ENCODE measurements around the gene SMIM9. TPM values are rescaled to one million over a fixed set of nuclear protein-coding genes. Genes with fewer than 3 reads are reported as not detected.

The SMIM9 gene
- total RNA-seq, 1 experiment from 2014 or later = not detected

- intact Hi-C loops (cut with micrococcal nuclease) = no loop called here
- H3K36me3 ChIP-seq (ENCODE audit: control insufficient read depth in 1 of 2, insufficient read depth in 2 of 2, low read length in 2 of 2) = no peaks in the 10 kb centered on the region
- H3K79me2 ChIP-seq (ENCODE audit: insufficient read depth, low read length) = no peaks in the 10 kb centered on the region
- no peaks in the 10 kb centered on the region for H4K20me1 ChIP-seq (ENCODE audit: insufficient read depth)
- BruUV-seq (replicated peaks) = TSS peak; percentile 46
- no peaks in the 10 kb centered on the region for H3K27me3 ChIP-seq (ENCODE audit: insufficient read depth, low read length)
- H3K4me1 ChIP-seq (ENCODE audit: control insufficient read depth in 1 of 2, insufficient read depth in 2 of 2, low read length in 2 of 2) = peaks cover 3 to 14% of the 10 kb centered on the region in 2 experiments; a peak in 1 of 4 replicates
- ChIA-PET RAD21 (ENCODE audit: low non-redundant PET in 1 of 2, low total read pairs in 2 of 2, uncharacterized antibody in 2 of 2, unreplicated experiment in 2 of 2) (interaction anchor here in 1 of 2 experiments (0.7 kb wide), 1 partner anchor 9 kb away, joined by 3 read pairs; no protein-coding TSS in a partner anchor), CTCF (no interaction called here), POLR2A (interaction anchor here (1.7 kb wide), 1 partner anchor 9 kb away, joined by 3 read pairs; no protein-coding TSS in a partner anchor)
- no peak for TF ChIP-seq EGR1 (IDR thresholded peaks at IDR 0.05; ENCODE audit: low read depth)
- TF ChIP-seq RAD21 (IDR thresholded peaks at IDR 0.05; ENCODE audit: low read depth) = no peak
- TF ChIP-seq ATF3 (IDR thresholded peaks at IDR 0.05) = no peak
- TF ChIP-seq ZBTB33 (IDR thresholded peaks at IDR 0.05; ENCODE audit: extremely low read depth, insufficient replicate concordance, low read length) = no peak
- TF ChIP-seq ELF1 (IDR thresholded peaks at IDR 0.05; ENCODE audit: borderline replicate concordance, low read depth) = no peak
- TF ChIP-seq ZFX (IDR thresholded peaks at IDR 0.05) = no peak
- TF ChIP-seq CBX3 (IDR thresholded peaks at IDR 0.05; ENCODE audit: low read depth) = no peak
- no peak for TF ChIP-seq SIN3A (IDR thresholded peaks at IDR 0.05; ENCODE audit: low read depth)
- no peak for TF ChIP-seq MAX (IDR thresholded peaks at IDR 0.05)
- TF ChIP-seq POLR2AphosphoS5 (IDR thresholded peaks at IDR 0.05; ENCODE audit: low read depth, low read length) = no peak
- TF ChIP-seq FOSL1 (IDR thresholded peaks at IDR 0.05; ENCODE audit: low read depth) = no peak
- TF ChIP-seq EZH2 (IDR thresholded peaks at IDR 0.05) = no peak
- no peak for TF ChIP-seq POLR2A (IDR thresholded peaks at IDR 0.05; ENCODE audit: borderline replicate concordance, extremely low read depth, insufficient read depth, insufficient read length)
- TF ChIP-seq JUND (IDR thresholded peaks at IDR 0.05) = no peak
- no peak for TF ChIP-seq REST (IDR thresholded peaks at IDR 0.05; ENCODE audit: low read depth)
- no peak for TF ChIP-seq EZH2phosphoT487 (IDR thresholded peaks at IDR 0.05; ENCODE audit: borderline replicate concordance)
- TF ChIP-seq SRF (IDR thresholded peaks at IDR 0.05; ENCODE audit: low read depth) = no peak
- TF ChIP-seq CTCF (IDR thresholded peaks at IDR 0.05 in 2 of 3, conservative IDR thresholded peaks at IDR 0.05 in 1 of 3; ENCODE audit: borderline replicate concordance in 1 of 3, insufficient read depth in 1 of 3, low read depth in 2 of 3, low read length in 2 of 3) = no peak
- no peak for TF ChIP-seq ZNF274 (IDR thresholded peaks at IDR 0.05; ENCODE audit: low read depth, low read length)
- H3K4me3 ChIP-seq (replicated peaks in 1 of 2; ENCODE audit: low read depth in 1 of 2, low read length in 2 of 2) = peak overlapping the region; percentile 44 to 62
- H3K27ac ChIP-seq (ENCODE audit: low read depth, low read length) = no peak overlapping the region
- no peaks in the 10 kb centered on the region for H3K9me2 ChIP-seq (ENCODE audit: insufficient read depth)
- no peaks in the 10 kb centered on the region for H3K9me3 ChIP-seq (ENCODE audit: control insufficient read depth in 1 of 2, insufficient read depth in 1 of 2, low read depth in 1 of 2, low read length in 2 of 2)
- peak overlapping the region; percentile 82 for H3K4me2 ChIP-seq (ENCODE audit: low read length)
- peak overlapping the region; percentile 49 for H3K9ac ChIP-seq (ENCODE audit: low read length)
- H2AFZ ChIP-seq (ENCODE audit: low read depth, low read length, poor library complexity, severe bottlenecking) = peak overlapping the region; percentile 7
- DNase-seq (ENCODE audit: low read depth, low spot score) = no peak
- ATAC-seq = no peak
These were observed 28.8 kb downstream of the SMIM9 start for GRCh38 chrX:154805696-154806091.
